Endothelial cell of umbilical vein (primary cell): ENCODE measurements around the gene SWI5.

Experiments
- EZH2 ChIP-seq: IDR thresholded peaks from 2 replicates; pipeline ENCODE4 v1.6.1; 2012; ENCODE audit warnings: borderline replicate concordance, low read depth, mild to moderate bottlenecking, moderate library complexity, low read length, inconsistent platforms; ENCODE audit not compliant: severe bottlenecking
- GATA2 ChIP-seq: IDR thresholded peaks from 2 replicates; pipeline ENCODE4 v1.7.0; 2011; ENCODE audit warnings: low read depth, mild to moderate bottlenecking, moderate library complexity, mixed read lengths, low read length; ENCODE audit not compliant: insufficient read length, insufficient read depth
- JUN ChIP-seq: IDR thresholded peaks from 2 replicates; pipeline ENCODE4 v1.6.1; 2011; ENCODE audit warnings: borderline replicate concordance, low read depth; ENCODE audit not compliant: insufficient read length, insufficient read depth
- POLR2AphosphoS5 ChIP-seq: IDR thresholded peaks from 2 replicates; pipeline ENCODE4 v1.6.1; 2012; ENCODE audit warnings: low read depth, mild to moderate bottlenecking, control low read depth, low read length, moderate library complexity; ENCODE audit not compliant: insufficient read depth
- TF ChIP-seq, protein P1 (sequence below), 2 donors: IDR thresholded peaks; 1 replicate in 1 of 2; 2 replicates in 1 of 2; pipeline ENCODE4 v1.5.1; 2011; ENCODE audit warnings: low read length in 2 of 2, mild to moderate bottlenecking in 2 of 2, moderate library complexity in 2 of 2, control low read depth in 1 of 2, inconsistent platforms in 1 of 2, low read depth in 1 of 2; ENCODE audit not compliant: insufficient read depth in 1 of 2; ENCODE audit errors: extremely low read depth in 1 of 2

DNA sequence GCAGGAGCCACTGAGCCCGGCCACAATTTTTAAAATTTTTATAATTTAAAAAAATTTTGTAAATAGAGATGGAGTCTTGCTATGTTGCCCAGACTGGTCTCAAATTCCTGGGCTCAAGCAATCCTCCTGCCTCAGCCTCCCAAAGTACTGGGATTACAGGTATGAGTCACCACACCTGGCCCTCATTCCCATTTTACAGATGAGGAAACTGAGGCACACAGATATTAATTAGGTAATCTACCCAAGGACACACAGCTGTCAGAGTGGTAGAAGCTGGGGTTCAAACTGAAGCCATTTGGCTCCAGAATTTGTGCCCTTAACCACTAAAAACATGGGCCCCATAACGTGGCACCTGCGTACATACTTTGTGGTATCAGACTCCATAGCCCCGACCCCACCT, 38.6 kb downstream of the SWI5 start:
- TF ChIP-seq POLR2AphosphoS5 (no peak), EZH2 (no peak), GATA2 (no peak), JUN (no peak)
- TF ChIP-seq, protein P1, sequence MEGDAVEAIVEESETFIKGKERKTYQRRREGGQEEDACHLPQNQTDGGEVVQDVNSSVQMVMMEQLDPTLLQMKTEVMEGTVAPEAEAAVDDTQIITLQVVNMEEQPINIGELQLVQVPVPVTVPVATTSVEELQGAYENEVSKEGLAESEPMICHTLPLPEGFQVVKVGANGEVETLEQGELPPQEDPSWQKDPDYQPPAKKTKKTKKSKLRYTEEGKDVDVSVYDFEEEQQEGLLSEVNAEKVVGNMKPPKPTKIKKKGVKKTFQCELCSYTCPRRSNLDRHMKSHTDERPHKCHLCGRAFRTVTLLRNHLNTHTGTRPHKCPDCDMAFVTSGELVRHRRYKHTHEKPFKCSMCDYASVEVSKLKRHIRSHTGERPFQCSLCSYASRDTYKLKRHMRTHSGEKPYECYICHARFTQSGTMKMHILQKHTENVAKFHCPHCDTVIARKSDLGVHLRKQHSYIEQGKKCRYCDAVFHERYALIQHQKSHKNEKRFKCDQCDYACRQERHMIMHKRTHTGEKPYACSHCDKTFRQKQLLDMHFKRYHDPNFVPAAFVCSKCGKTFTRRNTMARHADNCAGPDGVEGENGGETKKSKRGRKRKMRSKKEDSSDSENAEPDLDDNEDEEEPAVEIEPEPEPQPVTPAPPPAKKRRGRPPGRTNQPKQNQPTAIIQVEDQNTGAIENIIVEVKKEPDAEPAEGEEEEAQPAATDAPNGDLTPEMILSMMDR (IDR thresholded peaks at IDR 0.05; ENCODE audit: extremely low read depth in 1 of 2, insufficient read depth in 1 of 2, low read depth in 1 of 2, low read length in 2 of 2), result no peak
